T1000 (cell line): Measurements from ENCODE around the gene BABAM1.

Experiments
- DNase-seq: peaks from one replicate; lab custom pipeline; 2025; ENCODE audit warnings: mixed read lengths; lab: John Stamatoyannopoulos, UW

Gene BABAM1

GRCh38 chr19:17243211-17243829 is 23.9 kb upstream of the BABAM1 start:
- DNase-seq: no peak

GRCh38 chr19:17243830-17244617 is 23.2 kb upstream of the BABAM1 start:
- peak; percentile 14 for DNase-seq

GRCh38 chr19:17244618-17245534 is 22.4 kb upstream of the BABAM1 start:
- DNase-seq: no peak

- no peak for DNase-seq
These were observed 21.7 kb upstream of the BABAM1 start, which contains the start of gene NR2F6 for GRCh38 chr19:17245535-17245984. NR2F6 (minus strand) TSS chr19:17245919; CDS start chr19:17245220, 699 bp downstream.

- DNase-seq: no peak
These were observed 20.4 kb upstream of the BABAM1 start for GRCh38 chr19:17246681-17247425.

- no peak for DNase-seq
These were observed 19.0 kb upstream of the BABAM1 start for GRCh38 chr19:17248011-17248776.

- DNase-seq: no peak
These were observed 17.2 kb upstream of the BABAM1 start for GRCh38 chr19:17249887-17250548.

GRCh38 chr19:17254636-17255035 is 12.6 kb upstream of the BABAM1 start:
- no peak for DNase-seq

- DNase-seq: no peak
These were observed 12.1 kb upstream of the BABAM1 start for GRCh38 chr19:17255150-17255621.

- DNase-seq: no peak
These were observed 11.1 kb upstream of the BABAM1 start for GRCh38 chr19:17256130-17256529.

- no peak for DNase-seq
These were observed 8.0 kb upstream of the BABAM1 start for GRCh38 chr19:17259118-17259780.

GRCh38 chr19:17259934-17260333 is 7.3 kb upstream of the BABAM1 start:
- DNase-seq: no peak

- DNase-seq: peak; percentile 45
These were observed 6.4 kb upstream of the BABAM1 start for GRCh38 chr19:17260842-17261325.

- DNase-seq: no peak
These were observed 4.7 kb upstream of the BABAM1 start for GRCh38 chr19:17262557-17262956.

GRCh38 chr19:17263712-17264640 is 3.3 kb upstream of the BABAM1 start:
- no peak for DNase-seq

GRCh38 chr19:17264641-17264979 is 2.6 kb upstream of the BABAM1 start, which contains the start of gene USHBP1:
USHBP1 (minus strand) TSS chr19:17264745; CDS start chr19:17264299, 446 bp downstream.
- no peak for DNase-seq

GRCh38 chr19:17266026-17266425 is 1.2 kb upstream of the BABAM1 start:
- DNase-seq: no peak

GRCh38 chr19:17266589-17266974 is 661 bp upstream of the BABAM1 start:
- no peak for DNase-seq
